Sigmoid colon (tissue), 4 donors: ENCODE data around the gene COPB1.

Source experiments
- EP300 ChIP-seq, 4 donors: sonication (generic); formaldehyde crosslinking; IDR thresholded peaks; one replicate each; pipeline ENCODE4 v1.6.1; 2017; ENCODE audit warnings: antibody characterized with exemption in 4 of 4
- POLR2A ChIP-seq, 2 donors: fragments of 450-650 bp; IDR thresholded peaks; one replicate each; pipeline ENCODE4 v1.6.1; 2016; ENCODE audit warnings: antibody characterized with exemption in 2 of 2, mild to moderate bottlenecking in 2 of 2, moderate library complexity in 2 of 2
- POLR2AphosphoS5 ChIP-seq, 4 donors: sonication (generic); formaldehyde crosslinking; IDR thresholded peaks; one replicate each; pipeline ENCODE4 v1.6.1; 2017; ENCODE audit warnings: antibody characterized with exemption in 4 of 4
- TF ChIP-seq, protein P1 (sequence below), 4 experiments: fragments of 450-650 bp in 3 of 4; fragments of 200-600 bp in 1 of 4; IDR thresholded peaks; one replicate each; pipeline ENCODE4 v1.5.1; 2016 to 2019; ENCODE audit warnings: antibody characterized with exemption in 4 of 4, mild to moderate bottlenecking in 3 of 4, moderate library complexity in 2 of 4

GRCh38 chr11:14522245-14522644, 22.6 kb upstream of the COPB1 start:
- TF ChIP-seq POLR2A (IDR thresholded peaks at IDR 0.05) (no peak), POLR2AphosphoS5 (IDR thresholded peaks at IDR 0.05) (no peak), EP300 (IDR thresholded peaks at IDR 0.05) (no peak)
- TF ChIP-seq, protein P1, sequence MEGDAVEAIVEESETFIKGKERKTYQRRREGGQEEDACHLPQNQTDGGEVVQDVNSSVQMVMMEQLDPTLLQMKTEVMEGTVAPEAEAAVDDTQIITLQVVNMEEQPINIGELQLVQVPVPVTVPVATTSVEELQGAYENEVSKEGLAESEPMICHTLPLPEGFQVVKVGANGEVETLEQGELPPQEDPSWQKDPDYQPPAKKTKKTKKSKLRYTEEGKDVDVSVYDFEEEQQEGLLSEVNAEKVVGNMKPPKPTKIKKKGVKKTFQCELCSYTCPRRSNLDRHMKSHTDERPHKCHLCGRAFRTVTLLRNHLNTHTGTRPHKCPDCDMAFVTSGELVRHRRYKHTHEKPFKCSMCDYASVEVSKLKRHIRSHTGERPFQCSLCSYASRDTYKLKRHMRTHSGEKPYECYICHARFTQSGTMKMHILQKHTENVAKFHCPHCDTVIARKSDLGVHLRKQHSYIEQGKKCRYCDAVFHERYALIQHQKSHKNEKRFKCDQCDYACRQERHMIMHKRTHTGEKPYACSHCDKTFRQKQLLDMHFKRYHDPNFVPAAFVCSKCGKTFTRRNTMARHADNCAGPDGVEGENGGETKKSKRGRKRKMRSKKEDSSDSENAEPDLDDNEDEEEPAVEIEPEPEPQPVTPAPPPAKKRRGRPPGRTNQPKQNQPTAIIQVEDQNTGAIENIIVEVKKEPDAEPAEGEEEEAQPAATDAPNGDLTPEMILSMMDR (IDR thresholded peaks at IDR 0.05) = no peak
